ENCODE results near the gene CYP2W1.

The CYP2W1 gene

DNA sequence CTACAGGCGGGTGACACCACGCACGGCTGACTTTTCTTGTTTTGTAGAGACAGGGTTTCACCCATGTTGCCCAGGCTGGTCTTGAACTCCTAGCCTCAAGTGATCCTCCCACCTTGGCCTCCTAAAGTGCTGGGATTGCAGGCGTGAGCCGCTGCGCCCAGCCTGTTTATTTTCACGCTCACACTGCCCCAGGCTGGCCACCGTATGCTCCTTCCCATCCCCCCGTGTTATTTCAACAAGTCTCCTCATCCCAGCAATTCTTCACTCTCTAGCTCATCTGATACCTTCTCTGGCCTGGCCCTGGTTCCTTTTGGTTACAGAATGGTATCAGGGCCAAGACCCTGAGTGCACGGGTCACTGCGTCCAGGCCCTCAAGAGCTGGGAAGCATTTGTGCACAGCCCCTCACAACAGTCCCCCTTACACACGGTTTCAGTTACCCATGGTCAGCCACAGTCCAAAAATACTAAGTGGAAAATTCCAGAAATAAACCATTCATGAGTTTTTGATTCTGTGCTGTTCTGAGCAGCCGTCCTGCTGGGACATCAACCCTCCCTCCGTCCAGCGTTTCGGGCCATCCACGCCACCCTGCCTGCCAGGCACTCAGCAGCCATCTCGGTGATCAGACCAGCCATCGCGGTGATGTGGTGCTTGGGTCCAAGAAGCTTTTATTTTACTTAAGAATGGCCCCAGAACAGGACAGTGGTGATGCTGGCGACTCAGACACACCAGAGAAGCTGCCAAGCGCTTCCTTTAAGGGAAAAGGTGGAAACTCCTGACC, 16.5 kb upstream of the CYP2W1 start:
- no peak for DNase-seq (ENCODE audit: low read depth in 3 of 3)

DNA sequence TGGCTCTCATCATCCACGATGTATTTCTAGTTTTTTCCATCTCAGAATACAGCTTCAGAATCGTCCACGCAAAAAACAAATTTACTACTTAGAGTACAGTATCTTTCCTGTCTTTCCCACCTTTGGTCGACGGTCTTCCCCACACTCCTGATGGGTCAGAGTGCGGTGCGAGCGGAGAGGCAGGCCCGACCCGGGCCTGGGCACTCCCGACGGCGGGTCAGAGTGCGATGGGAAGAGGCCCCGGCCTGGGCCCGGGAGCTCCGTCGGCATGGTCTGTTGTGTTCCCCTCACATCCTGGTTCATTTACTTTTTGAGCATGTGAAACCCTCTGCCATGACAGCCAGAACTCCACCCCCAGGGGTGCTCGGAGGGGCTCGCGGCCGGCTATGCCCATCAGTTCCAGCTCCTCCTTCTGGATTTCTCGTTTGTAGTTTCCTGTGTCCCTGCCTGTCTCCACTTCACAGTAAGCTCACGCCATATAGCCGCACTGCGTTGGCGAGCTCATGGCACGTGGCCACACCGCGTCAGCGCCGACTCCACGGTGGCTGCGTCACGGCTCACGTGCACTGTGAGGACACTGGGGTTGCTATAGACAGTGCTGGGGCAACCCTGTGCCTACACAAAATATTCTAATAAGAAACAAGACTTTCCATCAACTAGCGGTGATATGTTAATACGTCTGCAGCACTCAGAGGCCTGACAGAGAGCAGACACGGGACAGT, 15.5 kb upstream of the CYP2W1 start:
- no peak for DNase-seq (ENCODE audit: low read depth in 3 of 3)

DNA sequence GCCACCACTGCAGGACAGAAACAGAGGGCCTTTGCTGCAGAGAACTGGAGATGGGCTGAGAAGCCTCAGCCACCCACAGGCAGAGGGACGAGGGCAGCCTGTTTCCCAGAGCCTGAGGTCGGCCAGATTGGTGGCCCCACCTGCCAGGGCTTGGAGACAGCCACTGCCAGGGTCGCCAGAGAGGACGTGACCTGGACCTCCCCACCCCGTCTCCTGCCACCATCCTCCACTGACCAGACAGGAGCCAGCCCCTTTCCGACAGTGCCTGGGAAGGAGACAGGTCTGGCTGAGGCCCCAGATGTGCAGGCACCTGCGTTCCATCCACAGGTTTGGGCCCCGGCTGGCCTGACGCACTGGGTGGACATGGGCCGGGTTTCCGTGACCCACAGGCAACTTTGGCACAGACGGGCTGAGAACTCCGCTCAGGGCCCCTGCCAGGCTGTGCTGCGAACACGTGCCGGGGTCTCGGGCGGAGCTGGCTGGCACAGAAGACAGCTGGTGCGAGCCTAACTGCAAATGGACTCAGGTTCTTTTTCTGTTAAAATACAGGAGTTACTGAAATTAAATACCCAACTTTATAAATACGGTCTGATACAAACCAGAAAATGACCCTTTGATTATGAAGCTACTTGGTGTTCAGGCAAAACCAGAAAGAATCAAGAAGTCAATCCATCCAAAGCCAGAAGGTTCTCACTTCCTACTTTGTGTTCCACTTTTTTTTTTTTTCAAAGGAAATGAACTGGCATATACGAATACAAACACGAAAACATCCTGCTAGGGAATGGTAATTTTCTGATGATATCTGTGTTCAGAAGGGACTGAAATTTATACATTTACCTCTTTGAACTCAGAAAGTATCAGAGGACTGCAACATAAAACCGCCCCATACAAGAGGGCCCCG, 14.5 kb upstream of the CYP2W1 start:
- DNase-seq (ENCODE audit: low read depth in 3 of 3): no peak

DNA sequence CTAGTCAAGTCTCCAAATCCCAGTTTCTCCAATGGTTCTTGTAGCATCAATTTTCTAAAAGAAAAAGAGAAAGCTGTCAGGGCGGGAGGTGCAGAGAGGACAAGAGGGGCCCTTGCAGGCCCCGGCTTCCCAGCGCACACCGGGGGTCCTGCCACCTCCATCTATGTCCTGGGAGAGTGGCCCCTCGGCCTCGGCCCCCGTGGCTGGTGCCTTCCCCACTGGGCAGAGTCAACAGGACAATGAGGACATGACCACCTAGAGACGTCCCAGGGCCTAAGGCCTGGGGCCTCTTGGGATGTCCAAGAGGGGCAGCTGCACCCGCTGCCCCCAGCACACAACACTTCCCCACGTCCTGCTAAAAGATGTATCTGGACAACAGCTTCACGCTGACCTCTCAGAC, 13.6 kb upstream of the CYP2W1 start:
- DNase-seq (ENCODE audit: low read depth in 3 of 3): no peak

DNA sequence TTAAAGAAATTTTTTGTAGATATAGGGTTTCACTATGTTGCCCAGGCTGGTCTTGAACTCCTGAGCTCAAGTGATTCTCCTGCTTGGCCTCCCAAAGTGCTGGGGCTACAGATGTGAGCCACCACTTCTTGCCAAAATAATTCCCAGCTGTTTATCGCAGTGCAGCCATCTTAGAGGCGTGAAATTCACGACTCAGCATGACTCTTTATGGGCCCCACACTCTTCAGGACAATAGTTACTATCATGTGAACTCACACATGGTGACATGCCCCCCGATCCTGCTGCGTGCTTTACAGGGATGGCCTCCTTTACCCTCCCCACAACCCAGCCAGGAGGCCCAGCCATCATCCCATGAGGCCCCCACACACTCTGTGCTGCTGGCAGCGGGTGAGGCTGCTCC, 12.2 kb upstream of the CYP2W1 start:
- DNase-seq (ENCODE audit: low read depth in 3 of 3): no peak

DNA sequence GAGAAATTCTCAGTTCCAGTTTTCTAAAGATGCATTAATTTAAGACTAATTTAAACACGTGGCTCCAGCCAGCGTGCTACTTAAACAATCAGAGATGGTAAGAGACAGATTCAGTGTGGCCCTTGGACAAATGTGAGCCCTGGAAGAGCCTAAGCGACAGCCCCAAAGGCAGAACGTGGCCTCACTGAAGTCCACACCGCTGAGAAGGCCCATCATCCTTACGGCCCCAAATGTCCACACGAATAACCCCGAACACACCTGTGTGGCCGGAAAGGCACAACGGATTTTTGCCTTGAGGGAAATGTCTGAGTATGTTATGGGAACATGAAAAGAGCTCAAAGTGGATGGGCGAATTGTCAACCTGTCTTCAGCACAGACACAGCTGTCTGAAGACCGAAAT, 10.9 kb upstream of the CYP2W1 start:
- DNase-seq (ENCODE audit: low read depth in 3 of 3): no peak

DNA sequence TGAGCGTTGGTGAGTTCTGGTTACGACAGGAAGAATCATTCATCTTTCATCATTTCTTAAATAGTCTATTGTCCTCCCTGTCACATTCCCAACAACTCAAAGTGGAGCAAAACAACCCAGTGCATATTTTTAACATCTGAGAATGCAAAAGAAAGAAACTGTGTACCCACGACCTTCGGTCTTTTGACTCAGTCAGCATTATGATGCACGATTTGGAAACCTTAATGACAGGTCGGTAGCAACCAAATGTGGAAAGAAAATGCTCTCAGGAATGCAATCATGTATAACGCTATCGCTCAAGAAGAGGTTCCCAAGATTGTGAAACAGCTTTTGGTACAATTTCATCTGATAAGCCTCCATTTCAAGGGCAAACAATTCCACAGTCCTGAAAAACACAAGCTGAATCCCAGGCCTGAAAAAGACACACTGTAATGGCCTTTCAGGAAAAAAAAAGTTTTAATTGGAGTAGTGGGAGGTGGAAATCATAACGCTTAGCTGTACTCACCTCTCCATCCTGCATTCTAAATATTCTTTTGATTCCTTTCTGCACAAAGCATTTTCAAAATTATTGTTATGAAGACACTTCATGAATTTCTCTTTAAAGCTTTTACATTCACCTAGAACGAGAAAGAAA, 10.2 kb upstream of the CYP2W1 start:
- no peak for DNase-seq (ENCODE audit: low read depth in 3 of 3)

DNA sequence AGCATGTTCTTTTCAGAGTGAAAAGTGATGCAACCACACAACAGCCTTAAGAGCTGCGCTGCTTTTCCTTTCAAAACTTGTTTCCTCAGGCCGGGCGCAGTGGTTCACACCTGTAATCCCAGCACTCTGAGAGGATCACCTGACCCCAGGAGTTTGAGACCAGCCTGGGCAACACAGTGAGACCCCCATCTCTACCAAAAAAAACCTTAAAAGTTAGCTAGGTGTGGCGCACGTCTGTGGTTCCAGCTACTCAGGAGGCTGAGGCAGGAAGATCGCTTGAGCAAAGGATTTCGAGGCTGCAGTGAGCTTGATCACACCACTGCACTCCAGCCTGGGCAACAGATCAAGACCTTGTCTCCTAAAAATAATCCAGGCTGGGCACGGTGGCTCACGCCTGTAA, 9.7 kb upstream of the CYP2W1 start:
- no peak for DNase-seq (ENCODE audit: low read depth in 3 of 3)

DNA sequence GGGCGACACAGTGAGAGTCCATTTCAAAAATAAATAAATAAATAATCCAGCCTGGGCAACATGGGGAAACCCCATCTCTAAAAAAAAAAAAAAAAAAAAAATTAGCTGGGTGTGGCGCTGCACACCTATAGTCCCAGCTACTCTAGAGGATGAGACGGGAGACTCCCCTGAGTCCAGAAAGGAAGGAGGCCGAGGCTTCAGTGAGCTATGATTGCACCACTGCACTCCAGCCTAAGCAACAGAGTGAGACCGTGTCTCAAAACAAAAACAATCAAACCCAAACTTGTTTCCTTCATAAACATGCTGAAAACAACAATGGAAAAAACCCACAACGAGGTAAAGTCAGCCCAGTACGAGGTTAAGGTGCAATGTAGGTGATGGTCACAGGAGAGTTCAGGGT, 8.8 kb upstream of the CYP2W1 start:
- no peak for DNase-seq (ENCODE audit: low read depth in 3 of 3)

DNA sequence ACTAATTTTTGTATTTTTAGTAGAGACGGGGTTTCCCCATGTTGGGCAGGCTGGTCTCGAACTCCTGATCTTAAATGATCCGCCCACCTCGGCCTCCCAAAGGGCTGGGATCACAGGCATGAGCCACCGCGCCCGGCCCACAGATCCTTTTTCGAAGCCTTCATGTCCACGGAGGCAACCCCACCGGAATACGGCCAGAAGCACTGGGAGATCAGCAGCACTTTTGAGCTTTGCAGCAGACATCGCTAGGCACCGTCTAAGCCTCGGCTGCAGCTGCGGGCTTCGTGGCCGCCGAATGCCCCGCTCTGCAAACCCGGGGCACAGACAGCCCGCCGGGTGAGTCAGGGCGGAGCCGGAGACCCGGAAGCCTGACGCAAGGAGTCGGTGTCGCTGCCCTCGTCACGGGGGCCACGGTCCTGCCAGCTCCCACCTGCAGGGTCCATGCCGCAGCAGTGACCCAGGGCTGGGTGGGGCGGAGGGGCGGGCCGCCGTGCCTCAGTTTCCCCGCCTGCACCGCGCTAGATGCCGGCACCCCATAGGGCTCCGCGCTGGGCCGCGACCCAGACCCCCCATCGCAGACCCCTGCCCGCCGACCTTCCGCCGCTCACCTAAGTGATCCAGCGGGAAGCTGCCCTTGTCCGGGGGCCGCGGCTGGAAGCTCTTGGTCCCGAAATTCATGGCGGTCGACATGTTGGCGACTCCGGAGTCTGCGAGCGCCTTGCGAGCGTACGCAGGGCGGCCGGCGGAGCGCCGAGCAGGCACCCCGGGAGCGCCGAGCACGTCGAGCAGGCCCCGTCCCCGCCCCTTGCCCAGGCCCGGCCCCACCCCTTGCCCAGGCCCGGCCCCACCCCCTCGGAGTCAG, 7.9 kb upstream of the CYP2W1 start, which contains the start of gene COX19:
Gene COX19, minus strand, starts transcription at position 730 of the 862 bp plus-strand sequence. Its CDS starts 40 bp downstream, at position 690.
- peak; percentile 80 to 89 (median 88) for DNase-seq (ENCODE audit: low read depth in 3 of 3)

DNA sequence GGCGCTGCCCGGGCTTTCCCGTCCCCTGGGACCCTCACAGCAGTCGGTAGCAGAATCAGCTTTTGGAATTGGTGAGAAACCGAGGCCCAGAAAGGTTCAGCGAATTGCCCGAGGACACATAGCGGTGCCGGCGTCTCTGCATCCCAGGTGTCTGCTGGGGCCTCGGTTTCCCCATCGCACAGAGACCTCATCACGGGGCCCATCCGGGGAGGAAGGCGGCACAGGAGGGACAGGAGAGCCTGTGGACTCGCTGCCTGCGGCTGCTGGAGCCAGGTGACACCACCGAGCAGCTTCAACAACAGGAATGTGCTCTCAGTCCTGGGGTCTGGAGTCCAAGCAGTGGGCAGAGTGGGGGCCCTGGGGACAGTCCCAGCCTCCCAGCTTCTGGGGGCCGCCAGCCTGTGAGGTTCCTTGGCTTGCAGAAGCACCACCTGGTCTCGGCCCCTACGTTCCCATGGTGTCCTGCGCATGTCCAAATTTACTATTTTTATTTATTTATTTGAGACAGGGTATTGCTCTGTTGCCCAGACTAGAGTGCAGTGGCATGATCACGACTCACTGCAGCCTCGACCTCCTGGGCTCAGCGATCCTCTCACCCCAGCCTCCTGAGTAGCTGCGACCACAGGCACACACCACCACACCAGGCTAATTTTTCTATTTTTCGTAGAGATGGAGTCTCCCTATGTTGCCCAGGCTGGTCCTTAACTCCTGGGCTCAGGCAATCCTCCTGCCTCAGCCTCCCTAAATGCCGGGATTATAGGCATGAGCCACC, 7.1 kb upstream of the CYP2W1 start:
- DNase-seq (ENCODE audit: low read depth in 3 of 3): no peak

DNA sequence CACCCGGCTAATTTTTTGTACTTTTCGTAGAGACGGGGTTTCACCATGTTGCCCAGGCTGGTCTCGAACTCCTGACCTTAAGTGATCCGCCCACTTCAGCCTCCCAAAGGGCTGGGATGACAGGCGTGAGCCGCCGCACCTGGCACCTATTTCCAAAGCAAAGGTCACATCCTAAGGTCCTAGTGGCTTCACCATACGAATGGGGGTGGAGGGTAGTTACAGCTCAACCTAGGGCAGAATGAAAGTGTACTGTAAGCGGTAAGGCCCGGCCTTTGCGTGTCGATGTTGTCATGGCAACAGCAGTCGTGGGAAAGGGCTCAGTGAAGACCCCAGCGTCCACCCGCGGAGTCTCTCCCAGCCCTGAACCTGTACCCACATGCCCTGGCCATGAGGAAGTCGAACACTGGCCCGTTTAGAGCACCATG, 6.1 kb upstream of the CYP2W1 start:
- no peak for DNase-seq (ENCODE audit: low read depth in 3 of 3)

DNA sequence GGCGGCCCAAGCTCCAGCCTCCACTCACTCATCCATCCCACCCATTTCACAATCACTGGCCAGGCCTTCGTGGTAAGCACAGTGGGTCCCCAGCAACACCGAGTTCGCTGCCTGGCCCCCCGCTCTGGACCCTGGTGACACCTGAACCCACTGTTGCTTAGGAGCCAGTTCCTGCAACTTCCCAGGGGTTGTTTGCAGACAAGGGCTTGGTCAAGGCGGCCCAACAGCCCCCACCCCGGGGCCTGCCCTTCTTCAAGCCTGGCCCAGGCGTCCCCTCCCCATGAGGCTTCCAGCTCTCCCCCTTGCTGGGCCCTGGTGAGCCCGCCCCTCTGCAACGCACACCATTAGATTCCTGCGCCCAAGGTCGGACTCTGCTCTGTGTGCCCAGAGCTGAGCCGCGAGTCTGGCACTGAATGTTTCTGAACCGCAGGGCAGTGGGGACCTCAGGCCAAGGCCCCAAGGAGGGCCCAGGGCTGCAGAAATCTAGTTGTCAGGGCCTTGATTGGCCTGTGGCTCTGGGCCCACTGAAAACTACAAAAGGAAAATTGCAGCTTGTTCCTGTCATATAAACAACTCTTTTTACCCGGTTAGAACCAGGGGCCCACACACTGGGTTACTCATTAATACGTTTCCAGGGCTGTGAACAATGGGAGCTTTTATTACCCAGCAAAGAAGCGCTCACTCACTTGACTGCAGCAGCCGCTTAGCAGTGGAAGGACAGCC, 5.5 kb upstream of the CYP2W1 start:
- DNase-seq (ENCODE audit: low read depth in 3 of 3): no peak

DNA sequence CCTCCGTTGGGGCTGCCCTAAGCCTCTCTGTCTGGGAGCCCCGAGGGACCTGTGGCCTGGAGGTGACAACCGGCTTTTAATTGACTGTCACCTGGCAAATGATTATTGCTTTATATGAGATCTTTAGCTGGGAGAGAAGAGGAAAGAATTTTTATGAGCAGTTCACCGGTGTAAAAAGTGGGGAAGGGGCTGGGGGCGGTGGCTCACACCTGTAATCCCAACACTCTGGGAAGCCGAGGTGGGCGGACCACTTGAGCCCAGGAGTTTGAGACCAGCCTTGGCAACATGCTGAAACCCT, 5.0 kb upstream of the CYP2W1 start:
- DNase-seq (ENCODE audit: low read depth in 3 of 3): no peak

DNA sequence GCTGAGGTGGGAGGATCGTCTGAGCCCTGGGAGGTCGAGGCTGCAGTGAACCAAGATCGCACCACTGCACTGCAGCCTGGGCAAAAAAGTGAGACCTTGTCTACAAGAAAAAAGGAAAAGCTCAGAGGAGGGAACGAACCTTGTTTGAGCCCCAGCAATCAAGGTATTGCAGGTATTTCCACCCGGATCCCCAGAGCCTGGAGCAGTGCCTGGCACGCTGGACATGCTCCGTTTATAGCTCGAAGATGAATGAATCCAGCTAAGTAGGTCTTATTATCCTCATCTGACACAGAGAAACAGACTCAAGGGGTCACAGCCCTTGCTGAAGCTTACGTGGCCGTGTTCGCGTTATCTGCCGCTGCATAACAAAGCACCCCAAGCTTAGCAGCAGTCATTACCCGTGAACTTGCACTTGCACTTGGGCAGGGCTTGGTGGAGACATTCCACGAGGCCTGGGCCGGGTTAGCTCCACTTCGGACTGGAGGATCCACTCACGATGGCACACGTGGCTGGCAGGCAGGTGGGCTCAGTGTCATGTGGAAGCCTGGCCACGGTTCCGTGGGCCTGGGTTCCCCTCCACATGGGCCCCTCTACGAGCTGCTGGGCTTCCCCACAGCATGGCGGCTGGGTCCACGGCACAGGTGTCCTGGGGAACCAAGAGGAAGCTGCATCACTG, 4.4 kb upstream of the CYP2W1 start:
- no peak for DNase-seq (ENCODE audit: low read depth in 3 of 3)

DNA sequence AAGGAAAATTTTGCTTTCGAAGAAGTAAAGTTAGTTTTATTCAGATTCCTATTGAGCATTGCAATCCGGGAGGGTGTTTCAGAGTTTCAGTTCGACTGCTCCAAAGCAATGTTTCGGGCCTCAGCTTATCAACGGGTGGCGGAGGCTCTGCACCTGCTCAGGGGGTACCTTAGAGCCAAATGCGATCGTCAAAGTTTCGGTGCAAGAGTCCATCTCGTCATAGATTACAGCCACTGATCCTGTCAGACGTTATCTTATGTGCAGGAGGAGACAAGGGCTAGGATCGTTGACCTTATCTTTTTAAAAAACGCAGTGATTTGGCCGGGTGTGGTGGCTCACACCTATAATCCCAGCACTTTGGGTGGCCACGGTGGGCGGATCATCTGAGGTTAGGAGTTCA, 3.8 kb upstream of the CYP2W1 start:
- DNase-seq (ENCODE audit: low read depth in 3 of 3): no peak

DNA sequence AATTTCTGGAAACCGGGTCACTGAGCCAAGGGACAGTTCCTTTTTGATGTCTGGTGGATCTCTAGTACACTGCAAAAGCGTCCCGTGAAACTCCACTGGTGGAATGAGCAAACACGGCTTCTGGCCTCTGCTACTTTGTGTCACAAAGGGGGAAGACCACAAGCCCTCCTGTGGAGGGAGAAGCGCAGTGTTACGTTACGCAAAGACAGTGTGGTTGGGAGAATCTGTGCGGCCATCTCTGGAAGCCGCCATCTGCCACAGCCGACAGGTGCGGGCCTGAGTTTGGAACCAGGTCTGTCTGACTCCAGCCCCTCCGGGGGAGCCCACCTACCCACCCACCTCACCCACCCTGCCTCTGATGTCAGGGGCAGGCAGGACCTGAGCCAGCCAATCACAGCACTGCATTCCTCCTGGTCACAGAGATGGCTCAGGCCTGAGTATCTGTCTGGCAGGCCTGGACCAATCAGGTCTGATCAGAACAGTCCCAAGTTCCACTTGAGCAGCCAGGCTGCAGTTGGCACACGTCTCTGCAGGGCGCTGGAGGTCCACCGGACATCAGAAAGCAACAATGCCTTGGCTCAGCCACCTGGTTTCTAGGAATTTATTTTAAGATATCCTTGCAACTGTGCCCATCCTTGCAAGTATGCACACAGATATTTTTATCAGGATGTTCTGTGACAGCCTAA, 3.0 kb upstream of the CYP2W1 start:
- no peak for DNase-seq (ENCODE audit: low read depth in 3 of 3)

DNA sequence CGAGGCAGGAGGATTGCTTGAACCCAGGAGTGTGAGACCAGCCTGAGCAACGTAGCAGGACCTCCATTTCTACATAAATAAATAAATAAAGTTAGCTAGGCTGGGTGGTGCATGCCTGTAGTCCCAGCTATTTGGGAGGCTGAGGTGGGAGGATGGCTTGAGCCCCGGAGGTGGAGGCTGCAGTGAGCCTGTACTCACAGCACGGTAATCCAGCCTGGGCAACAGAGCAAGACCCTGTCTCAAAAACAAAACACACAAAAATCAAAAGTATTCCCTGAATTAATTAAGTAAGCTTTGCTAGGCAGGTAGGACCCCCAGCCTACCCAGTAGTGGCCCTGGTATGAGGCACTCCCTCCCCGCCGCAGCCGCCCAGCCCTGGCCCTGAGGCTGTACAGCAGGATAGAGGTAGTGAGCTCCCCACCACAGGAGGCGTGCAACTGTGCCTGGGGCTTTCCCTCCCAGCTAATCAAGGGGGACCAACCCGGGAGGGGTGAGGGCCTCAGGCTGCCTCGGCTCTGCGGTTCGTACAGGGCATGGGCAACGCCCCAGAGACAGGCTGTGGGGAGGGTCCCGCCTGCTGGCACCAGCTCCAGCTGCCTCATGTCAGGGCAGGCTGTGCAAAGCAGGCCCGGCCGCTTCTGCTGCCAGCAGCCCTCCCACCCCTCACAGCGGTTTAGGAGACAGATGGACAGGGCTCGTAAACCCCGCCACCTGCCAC, 1.0 kb upstream of the CYP2W1 start:
- no peak for DNase-seq (ENCODE audit: low read depth in 3 of 3)
